ENCODE measurements around the gene ALDH3B2. TPM values are rescaled to one million over a fixed set of nuclear protein-coding genes. Genes with fewer than 3 reads are reported as not detected.

Gene ALDH3B2
- total RNA-seq, 1 experiment from 2014 or later, result not detected

DNA sequence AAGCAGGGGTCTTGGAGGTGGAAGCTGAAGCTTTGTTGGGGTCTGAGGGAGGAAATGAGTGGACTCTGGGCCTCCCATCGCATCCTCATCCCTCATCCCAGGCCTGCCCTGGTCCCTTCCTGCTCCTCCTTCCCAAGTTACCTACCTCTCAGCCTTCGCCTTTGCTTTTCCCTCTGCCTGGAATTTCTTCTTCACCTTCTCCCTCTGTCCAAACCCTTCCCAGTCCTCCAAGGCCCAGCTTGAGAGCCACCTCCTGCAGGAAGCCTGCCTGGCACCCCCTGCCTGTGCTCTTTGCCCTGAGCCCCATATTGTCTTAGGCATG is 42.6 kb downstream of the ALDH3B2 start:
- in situ Hi-C loops (cut with HindIII; ENCODE audit: low pct_unique_long_range_greater_than_20kb, low sequenced_read_pairs), result no loop called here

DNA sequence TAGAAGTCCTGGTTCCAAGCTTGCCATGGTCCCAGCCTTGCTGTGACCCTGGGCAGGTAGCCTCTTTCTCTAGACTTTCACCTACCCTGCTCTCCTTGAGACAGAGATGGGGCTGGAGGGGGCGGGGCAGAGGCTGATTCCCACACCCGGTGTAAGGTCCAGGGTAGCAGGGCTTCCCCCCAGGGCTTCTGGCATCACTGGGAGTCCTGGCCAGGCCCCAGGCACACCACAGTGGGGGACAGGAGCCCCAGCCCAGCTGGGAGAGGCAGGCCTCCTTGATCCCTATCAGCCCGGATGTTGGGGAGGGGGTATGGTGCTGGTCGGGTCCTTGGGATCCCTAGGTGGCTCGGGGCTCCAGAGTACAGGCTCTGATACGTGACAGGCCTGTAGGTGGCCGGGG is 43.0 kb downstream of the ALDH3B2 start:
- in situ Hi-C loops (cut with HindIII; ENCODE audit: low pct_unique_long_range_greater_than_20kb, low sequenced_read_pairs) (no loop called here), intact Hi-C loops (cut with micrococcal nuclease; ENCODE audit: unreplicated experiment) (no loop called here)
- no peak for TF ChIP-seq CTCF (IDR thresholded peaks at IDR 0.05)
- TF ChIP-seq, protein P1, sequence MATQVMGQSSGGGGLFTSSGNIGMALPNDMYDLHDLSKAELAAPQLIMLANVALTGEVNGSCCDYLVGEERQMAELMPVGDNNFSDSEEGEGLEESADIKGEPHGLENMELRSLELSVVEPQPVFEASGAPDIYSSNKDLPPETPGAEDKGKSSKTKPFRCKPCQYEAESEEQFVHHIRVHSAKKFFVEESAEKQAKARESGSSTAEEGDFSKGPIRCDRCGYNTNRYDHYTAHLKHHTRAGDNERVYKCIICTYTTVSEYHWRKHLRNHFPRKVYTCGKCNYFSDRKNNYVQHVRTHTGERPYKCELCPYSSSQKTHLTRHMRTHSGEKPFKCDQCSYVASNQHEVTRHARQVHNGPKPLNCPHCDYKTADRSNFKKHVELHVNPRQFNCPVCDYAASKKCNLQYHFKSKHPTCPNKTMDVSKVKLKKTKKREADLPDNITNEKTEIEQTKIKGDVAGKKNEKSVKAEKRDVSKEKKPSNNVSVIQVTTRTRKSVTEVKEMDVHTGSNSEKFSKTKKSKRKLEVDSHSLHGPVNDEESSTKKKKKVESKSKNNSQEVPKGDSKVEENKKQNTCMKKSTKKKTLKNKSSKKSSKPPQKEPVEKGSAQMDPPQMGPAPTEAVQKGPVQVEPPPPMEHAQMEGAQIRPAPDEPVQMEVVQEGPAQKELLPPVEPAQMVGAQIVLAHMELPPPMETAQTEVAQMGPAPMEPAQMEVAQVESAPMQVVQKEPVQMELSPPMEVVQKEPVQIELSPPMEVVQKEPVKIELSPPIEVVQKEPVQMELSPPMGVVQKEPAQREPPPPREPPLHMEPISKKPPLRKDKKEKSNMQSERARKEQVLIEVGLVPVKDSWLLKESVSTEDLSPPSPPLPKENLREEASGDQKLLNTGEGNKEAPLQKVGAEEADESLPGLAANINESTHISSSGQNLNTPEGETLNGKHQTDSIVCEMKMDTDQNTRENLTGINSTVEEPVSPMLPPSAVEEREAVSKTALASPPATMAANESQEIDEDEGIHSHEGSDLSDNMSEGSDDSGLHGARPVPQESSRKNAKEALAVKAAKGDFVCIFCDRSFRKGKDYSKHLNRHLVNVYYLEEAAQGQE (IDR thresholded peaks at IDR 0.05; ENCODE audit: insufficient read depth in 1 of 2, low read depth in 2 of 2, low read length in 1 of 2), result no peak
- no peak for TF ChIP-seq SIN3A (IDR thresholded peaks at IDR 0.05; ENCODE audit: borderline replicate concordance, insufficient read depth, low read depth, low read length)
- no peak for TF ChIP-seq POLR2AphosphoS5 (IDR thresholded peaks at IDR 0.05; ENCODE audit: low read depth, low read length)
- TF ChIP-seq TCF7L2 (IDR thresholded peaks at IDR 0.05; ENCODE audit: low read depth, low read length), result no peak
- no peak for DNase-seq (ENCODE audit: low read depth, low spot score)
- Histone ChIP-seq H3K4me3 (ENCODE audit: low read depth in 2 of 2, low read length in 2 of 2) (no peak overlapping the region), H3K4me1 (ENCODE audit: control insufficient read depth, insufficient read depth, low read length) (peaks cover 13% of the 10 kb centered on the region; the same call in 1 of the 2 replicates), H3K36me3 (ENCODE audit: control insufficient read depth, insufficient read depth, low read length) (no peaks in the 10 kb centered on the region), H3K27me3 (ENCODE audit: control insufficient read depth, insufficient read depth, low read length) (no peaks in the 10 kb centered on the region), H3K27ac (ENCODE audit: low read length) (no peak overlapping the region; the same call in 1 of the 2 replicates), H3K9me3 (ENCODE audit: control insufficient read depth, insufficient read depth, low read depth, low read length) (no peaks in the 10 kb centered on the region)
- no TSS peak for BruUV-seq (replicated peaks)
- CTCF ChIA-PET, result interaction anchor here (1.9 kb wide), 1 partner anchor 17 kb away, joined by 4 read pairs; no protein-coding TSS in a partner anchor
- no peak for ATAC-seq
- POLR2A ChIA-PET, result no interaction called here

More for the DNA sequence above, 42.6 kb downstream of the ALDH3B2 start:
- H3K27ac ChIP-seq (ENCODE audit: low read length), result no peak overlapping the region
- TF ChIP-seq, protein P1 (IDR thresholded peaks at IDR 0.05; ENCODE audit: insufficient read depth in 1 of 2, low read depth in 2 of 2, low read length in 1 of 2), result no peak
- no peak for TF ChIP-seq TCF7L2 (IDR thresholded peaks at IDR 0.05; ENCODE audit: low read depth, low read length)
- ChIA-PET CTCF (interaction anchor here (1.6 kb wide), 1 partner anchor 20 kb away, joined by 13 read pairs; no protein-coding TSS in a partner anchor), POLR2A (no interaction called here)
- DNase-seq (ENCODE audit: low read depth, low spot score), result no peak
- no peaks in the 10 kb centered on the region for H3K27me3 ChIP-seq (ENCODE audit: control insufficient read depth, insufficient read depth, low read length)
- no peak overlapping the region for H3K4me3 ChIP-seq (ENCODE audit: low read depth in 2 of 2, low read length in 2 of 2)
- H3K4me1 ChIP-seq (ENCODE audit: control insufficient read depth, insufficient read depth, low read length), result peaks cover 13% of the 10 kb centered on the region; the same call in 1 of the 2 replicates
- intact Hi-C loops (cut with micrococcal nuclease; ENCODE audit: unreplicated experiment), result no loop called here
- no peaks in the 10 kb centered on the region for H3K36me3 ChIP-seq (ENCODE audit: control insufficient read depth, insufficient read depth, low read length)
- no peaks in the 10 kb centered on the region for H3K9me3 ChIP-seq (ENCODE audit: control insufficient read depth, insufficient read depth, low read depth, low read length)
- BruUV-seq (replicated peaks), result no TSS peak
- ATAC-seq, result no peak

Measured in Panc1 (cell line).